Measurements from ENCODE around the gene BBLN.

GRCh38 chr9:128180447-128180846 is 20.4 kb downstream of the BBLN start:
- TF ChIP-seq CTCF (IDR thresholded peaks at IDR 0.05) (no peak), POLR2A (IDR thresholded peaks at IDR 0.05) (no peak), EP300 (IDR thresholded peaks at IDR 0.05) (no peak)
